Effector memory CD8-positive, alpha-beta T cell (primary cell): ENCODE results near the gene LY6G6F.

Experiments
- ATAC-seq: fragments of 150-1000 bp; cut with Tn5 transposase; replicated peaks from 2 replicates; pipeline ENCODE4 v1.10.0; 2021; ENCODE audit warnings: mild to moderate bottlenecking, moderate library complexity
- DNase-seq, 3 experiments: peaks; one replicate each; pipeline ENCODE4 v3.0.0; 2021
- H3K27ac Mint-ChIP-seq, 2 donors: one replicate each; pipeline ENCODE4 v1.8.0; 2022; ENCODE audit warnings: mild to moderate bottlenecking in 2 of 2, mixed read lengths in 2 of 2, moderate library complexity in 2 of 2
- H3K27me3 Mint-ChIP-seq, 2 donors: one replicate each; pipeline ENCODE4 v1.8.0; 2022; ENCODE audit warnings: mixed read lengths in 2 of 2
- H3K36me3 Mint-ChIP-seq: one replicate; pipeline ENCODE4 v1.8.0; 2022; ENCODE audit warnings: mild to moderate bottlenecking, moderate library complexity, mixed read lengths; ENCODE audit not compliant: insufficient read depth
- H3K4me1 Mint-ChIP-seq, 2 donors: one replicate each; pipeline ENCODE4 v1.8.0; 2022; ENCODE audit warnings: low read depth in 2 of 2, mixed read lengths in 2 of 2
- H3K4me3 Mint-ChIP-seq, 2 donors: one replicate each; pipeline ENCODE4 v1.8.0; 2022; ENCODE audit warnings: mild to moderate bottlenecking in 2 of 2, mixed read lengths in 2 of 2, moderate library complexity in 2 of 2
- H3K9me3 Mint-ChIP-seq, 2 donors: one replicate each; pipeline ENCODE4 v1.8.0; 2022; ENCODE audit warnings: mixed read lengths in 2 of 2

LY6G6F gene

GRCh38 chr6:31728767-31729514 lies 22.3 kb downstream of the LY6G6F start, which contains the start of gene DDAH2:
Gene DDAH2, minus strand, starts transcription at chr6:31729299. Its CDS starts 138 bp downstream, at chr6:31729161.
- peaks cover 38 to 44% of the 10 kb centered on the region in 2 donors for H3K4me1 Mint-ChIP-seq
- H3K27ac Mint-ChIP-seq = peak within 1 kb of the TSS; percentile 81 to 83
- no peaks in the 10 kb centered on the region for H3K9me3 Mint-ChIP-seq
- peak within 1 kb of the TSS; percentile 95 to 97 for H3K4me3 Mint-ChIP-seq
- ATAC-seq (peak; percentile 20), DNase-seq (no peak)
- H3K27me3 Mint-ChIP-seq = no peaks in the 10 kb centered on the region
- H3K36me3 Mint-ChIP-seq = peaks cover 44% of the 10 kb centered on the region

GRCh38 chr6:31729515-31729978 lies 22.9 kb downstream of the LY6G6F start:
- Mint-ChIP-seq H3K4me3 (peak overlapping the region; percentile 95 to 97), H3K27ac (peak overlapping the region; percentile 81 to 83), H3K27me3 (no peaks in the 10 kb centered on the region), H3K4me1 (peaks cover 42 to 49% of the 10 kb centered on the region in 2 donors), H3K36me3 (peaks cover 50% of the 10 kb centered on the region), H3K9me3 (no peaks in the 10 kb centered on the region)
- ATAC-seq = peak; percentile 76
- peak; percentile 73 to 79 (median 73) for DNase-seq

GRCh38 chr6:31729979-31730630 lies 23.4 kb downstream of the LY6G6F start:
- ATAC-seq = peak; percentile 54
- DNase-seq = peak; percentile 58 to 65 (median 63)
- no peaks in the 10 kb centered on the region for H3K9me3 Mint-ChIP-seq
- peaks cover 42 to 54% of the 10 kb centered on the region in 2 donors for H3K4me1 Mint-ChIP-seq
- peak overlapping the region; percentile 81 to 83 for H3K27ac Mint-ChIP-seq
- H3K27me3 Mint-ChIP-seq = no peaks in the 10 kb centered on the region
- H3K36me3 Mint-ChIP-seq = peaks cover 56% of the 10 kb centered on the region
- peak overlapping the region; percentile 95 to 97 for H3K4me3 Mint-ChIP-seq

- H3K4me1 Mint-ChIP-seq = peaks cover 45 to 57% of the 10 kb centered on the region in 2 donors
- no peaks in the 10 kb centered on the region for H3K9me3 Mint-ChIP-seq
Measured at GRCh38 chr6:31730631-31731086, 24.0 kb downstream of the LY6G6F start.

GRCh38 chr6:31732029-31732428 lies 25.4 kb downstream of the LY6G6F start:
- no peak overlapping the region for H3K27ac Mint-ChIP-seq
- ATAC-seq (no peak), DNase-seq (no peak)
- no peak overlapping the region for H3K4me3 Mint-ChIP-seq
- no peaks in the 10 kb centered on the region for H3K9me3 Mint-ChIP-seq
- H3K36me3 Mint-ChIP-seq = peaks cover 69% of the 10 kb centered on the region
- H3K27me3 Mint-ChIP-seq = no peaks in the 10 kb centered on the region
- H3K4me1 Mint-ChIP-seq = peaks cover 59 to 60% of the 10 kb centered on the region in 2 donors

More at GRCh38 chr6:31730631-31731086, 24.0 kb downstream of the LY6G6F start:
- Mint-ChIP-seq H3K27ac (peak overlapping the region; percentile 81 to 83), H3K36me3 (peaks cover 62% of the 10 kb centered on the region), H3K4me3 (peak overlapping the region; percentile 95 to 97), H3K27me3 (no peaks in the 10 kb centered on the region)
- no peak for ATAC-seq
- DNase-seq = no peak

GRCh38 chr6:31733734-31734133 lies 27.1 kb downstream of the LY6G6F start:
- DNase-seq = no peak
- H3K27ac Mint-ChIP-seq = peak overlapping the region in 1 of 2 donors; percentile 90
- H3K27me3 Mint-ChIP-seq = no peaks in the 10 kb centered on the region
- H3K36me3 Mint-ChIP-seq = peaks cover 73% of the 10 kb centered on the region
- peaks cover 64 to 72% of the 10 kb centered on the region in 2 donors for H3K4me1 Mint-ChIP-seq
- no peaks in the 10 kb centered on the region for H3K9me3 Mint-ChIP-seq
- ATAC-seq = no peak
- H3K4me3 Mint-ChIP-seq = peak overlapping the region; percentile 95 to 97

- Mint-ChIP-seq H3K27me3 (no peaks in the 10 kb centered on the region), H3K27ac (peak overlapping the region; percentile 89 to 90), H3K4me3 (peak overlapping the region; percentile 95 to 97), H3K9me3 (no peaks in the 10 kb centered on the region), H3K36me3 (peaks cover 72% of the 10 kb centered on the region), H3K4me1 (peaks cover 64 to 74% of the 10 kb centered on the region in 2 donors)
- no peak for DNase-seq
- ATAC-seq = peak; percentile 41
Measured at GRCh38 chr6:31734247-31734820, 27.7 kb downstream of the LY6G6F start.

- Mint-ChIP-seq H3K36me3 (peaks cover 75% of the 10 kb centered on the region), H3K9me3 (no peaks in the 10 kb centered on the region), H3K4me1 (peaks cover 66 to 76% of the 10 kb centered on the region in 2 donors), H3K4me3 (peak overlapping the region; percentile 95 to 97), H3K27me3 (no peaks in the 10 kb centered on the region), H3K27ac (peak overlapping the region; percentile 89 to 90)
- DNase-seq = peak; percentile 34 to 41 (median 36)
- no peak for ATAC-seq
Measured at GRCh38 chr6:31734821-31735406, 28.2 kb downstream of the LY6G6F start.

GRCh38 chr6:31736021-31736767 lies 29.5 kb downstream of the LY6G6F start, which contains the start of gene CLIC1:
Gene CLIC1, minus strand, starts transcription at chr6:31736530. Its CDS starts 230 bp downstream, at chr6:31736300.
- DNase-seq (peak; percentile 40 to 49 (median 48)), ATAC-seq (peak; percentile 33)
- no peaks in the 10 kb centered on the region for H3K27me3 Mint-ChIP-seq
- peaks cover 72% of the 10 kb centered on the region for H3K36me3 Mint-ChIP-seq
- peak within 1 kb of the TSS; percentile 89 to 90 for H3K27ac Mint-ChIP-seq
- H3K4me3 Mint-ChIP-seq = peak within 1 kb of the TSS; percentile 95 to 97
- no peaks in the 10 kb centered on the region for H3K9me3 Mint-ChIP-seq
- peaks cover 65 to 76% of the 10 kb centered on the region in 2 donors for H3K4me1 Mint-ChIP-seq

GRCh38 chr6:31736768-31737314 lies 30.2 kb downstream of the LY6G6F start:
- Mint-ChIP-seq H3K4me1 (peaks cover 65 to 82% of the 10 kb centered on the region in 2 donors), H3K27ac (peak overlapping the region; percentile 89 to 90), H3K27me3 (no peaks in the 10 kb centered on the region), H3K9me3 (no peaks in the 10 kb centered on the region), H3K4me3 (peak overlapping the region; percentile 95 to 97), H3K36me3 (peaks cover 66% of the 10 kb centered on the region)
- DNase-seq (no peak), ATAC-seq (no peak)

GRCh38 chr6:31737315-31737990 lies 30.8 kb downstream of the LY6G6F start:
- Mint-ChIP-seq H3K36me3 (peaks cover 60% of the 10 kb centered on the region), H3K9me3 (no peaks in the 10 kb centered on the region), H3K27ac (peak overlapping the region; percentile 89 to 90), H3K27me3 (no peaks in the 10 kb centered on the region), H3K4me1 (peaks cover 63 to 78% of the 10 kb centered on the region in 2 donors), H3K4me3 (peak overlapping the region; percentile 95 to 97)
- DNase-seq (no peak), ATAC-seq (no peak)
